GM12878 (cell line): ENCODE results near the gene MTHFD1. TPM values are rescaled to one million over a fixed set of nuclear protein-coding genes. Genes with fewer than 3 reads are reported as not detected.

ENCODE experiments used
- EED ChIP-seq: sonication (generic); IDR thresholded peaks from 2 replicates; pipeline ENCODE4 v1.6.1; 2016; ENCODE audit warnings: antibody characterized with exemption, low read depth
- EGR1 ChIP-seq, 2 experiments: IDR thresholded peaks; 1 replicate in 1 of 2; 2 replicates in 1 of 2; pipeline ENCODE4 v1.6.1; 2011 to 2012; ENCODE audit warnings: low read depth in 2 of 2, low read length in 2 of 2, borderline replicate concordance in 1 of 2, mild to moderate bottlenecking in 1 of 2, moderate library complexity in 1 of 2
- ETV6 ChIP-seq, 2 experiments: fragments of 450-650 bp in 1 of 2; IDR thresholded peaks in 1 of 2; conservative IDR thresholded peaks in 1 of 2; 2 replicates each; pipeline ENCODE4 v1.6.1; 2014; ENCODE audit warnings: antibody characterized with exemption in 1 of 2, borderline replicate concordance in 1 of 2, low read depth in 1 of 2, mild to moderate bottlenecking in 1 of 2, moderate library complexity in 1 of 2
- NBN ChIP-seq: fragments of 450-650 bp; IDR thresholded peaks from 2 replicates; pipeline ENCODE4 v1.6.1; 2016
- NFYA ChIP-seq: IDR thresholded peaks from 2 replicates; pipeline ENCODE4 v1.6.1; 2011; ENCODE audit warnings: low read depth, mild to moderate bottlenecking, low read length, improper control_type of control experiment, borderline replicate concordance
- NR2C1 ChIP-seq: fragments of 450-650 bp; IDR thresholded peaks from 2 replicates; pipeline ENCODE4 v1.6.1; 2017; ENCODE audit warnings: antibody characterized with exemption, mild to moderate bottlenecking, moderate library complexity
- SP1 ChIP-seq: IDR thresholded peaks from one replicate; pipeline ENCODE4 v1.6.1; 2011; ENCODE audit warnings: low read depth, low read length
- STAT3 ChIP-seq: IDR thresholded peaks from 2 replicates; pipeline ENCODE4 v1.6.1; 2011; ENCODE audit warnings: low read depth, low read length, improper control_type of control experiment
- SUZ12 ChIP-seq: fragments of 200-600 bp; sonication (generic); IDR thresholded peaks from one replicate; pipeline ENCODE4 v1.6.1; 2018; ENCODE audit warnings: antibody characterized with exemption, mild to moderate bottlenecking; ENCODE audit not compliant: unreplicated experiment
- TCF12 ChIP-seq: IDR thresholded peaks from 2 replicates; pipeline ENCODE4 v1.6.1; 2011; ENCODE audit warnings: low read depth, mild to moderate bottlenecking, low read length
- ZSCAN29 ChIP-seq: fragments of 450-650 bp; IDR thresholded peaks from 2 replicates; pipeline ENCODE4 v1.6.1; 2017; ENCODE audit warnings: mild to moderate bottlenecking, moderate library complexity
- polyA plus RNA-seq, 11 experiments: library from polyadenylated mRNA; depleted of rRNA in 4 of 11; unstranded in 6 of 11; stranded (reverse) in 5 of 11; fragments of >200 nt; fragmentation: Nextera tagmentation in 4 of 11; fragmentation: Illumina TruSeq in 1 of 11; extraction: Ambion mirVana in 4 of 11; extraction: Trizol in 1 of 11; gene quantifications; 1 replicate in 1 of 11; 2 replicates in 10 of 11; pipeline versions ENCODE4 v1.2.1 to v1.2.3, GENCODE V29; 2011 to 2016; ENCODE audit warnings: inconsistent platforms in 2 of 11, missing spikeins in 2 of 11, low read depth in 1 of 11
- total RNA-seq, 4 experiments: library from RNA; depleted of rRNA in 3 of 4; stranded (reverse); fragments of >200 nt in 3 of 4; fragmentation: Illumina TruSeq in 1 of 4; extraction: Trizol in 1 of 4; gene quantifications; 2 replicates each; pipeline versions ENCODE4 v1.2.1 to v1.2.3, GENCODE V29; 2013 to 2021
- TF ChIP-seq, protein P1 (sequence below): IDR thresholded peaks from 2 replicates; pipeline ENCODE4 v1.6.1; 2012; ENCODE audit warnings: improper control_type of control experiment, low read depth, low read length; ENCODE audit not compliant: insufficient replicate concordance
- TF ChIP-seq, protein P2 (sequence below): IDR thresholded peaks from 2 replicates; pipeline ENCODE4 v1.6.1; 2012; ENCODE audit warnings: low read depth, low read length, improper control_type of control experiment
- TF ChIP-seq, protein P3 (sequence below): fragments of 450-650 bp; formaldehyde crosslinking; IDR thresholded peaks from 2 replicates; pipeline ENCODE4 v1.4.0; 2022; ENCODE audit warnings: mild to moderate bottlenecking, moderate library complexity
- TF ChIP-seq, protein P4 (sequence below): IDR thresholded peaks from 2 replicates; pipeline ENCODE4 v1.6.1; 2012; ENCODE audit warnings: mild to moderate bottlenecking, low read depth, low read length

The MTHFD1 gene
- total and polyA plus RNA-seq, 10 of the 15 experiments (the other 5 are each of a cell fraction or from before 2014, with no cell fraction given) = 99.3 to 310 (median 173) TPM

DNA sequence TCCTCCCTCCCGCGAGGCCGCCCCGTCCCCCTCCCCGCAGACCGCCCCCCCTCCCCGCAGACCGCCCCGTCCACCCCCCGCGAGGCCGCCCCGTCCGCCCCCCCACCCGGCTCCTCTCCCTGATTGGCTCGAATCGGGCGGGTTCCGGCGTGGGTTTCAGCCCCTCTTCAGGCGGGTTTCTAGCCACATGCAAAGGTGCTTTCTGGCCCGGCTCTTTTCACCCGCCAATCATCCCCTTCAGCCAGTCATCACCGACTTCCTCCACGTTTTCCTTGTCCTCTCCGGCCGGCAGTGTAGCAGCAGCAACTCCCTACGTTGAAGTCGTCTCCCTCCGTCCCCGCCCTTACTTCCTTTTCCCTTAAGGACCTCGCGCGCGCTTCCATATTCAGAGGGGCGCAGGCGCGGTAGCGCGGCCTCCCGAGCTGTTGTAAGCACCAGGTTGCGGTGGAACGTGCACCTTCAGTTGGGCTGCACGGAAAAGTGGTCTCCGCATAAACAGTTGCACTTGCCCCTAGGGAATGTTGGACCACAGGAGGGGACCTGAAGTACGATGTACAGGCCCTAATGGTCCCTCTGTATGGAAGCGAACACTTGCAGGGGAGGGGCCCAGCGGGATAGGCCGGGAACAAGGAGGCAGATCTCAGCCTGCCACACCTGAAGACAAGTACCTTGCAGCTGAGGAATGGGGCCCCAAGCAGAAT is 49.4 kb upstream of the MTHFD1 start (continued):
- TF ChIP-seq, protein P1, sequence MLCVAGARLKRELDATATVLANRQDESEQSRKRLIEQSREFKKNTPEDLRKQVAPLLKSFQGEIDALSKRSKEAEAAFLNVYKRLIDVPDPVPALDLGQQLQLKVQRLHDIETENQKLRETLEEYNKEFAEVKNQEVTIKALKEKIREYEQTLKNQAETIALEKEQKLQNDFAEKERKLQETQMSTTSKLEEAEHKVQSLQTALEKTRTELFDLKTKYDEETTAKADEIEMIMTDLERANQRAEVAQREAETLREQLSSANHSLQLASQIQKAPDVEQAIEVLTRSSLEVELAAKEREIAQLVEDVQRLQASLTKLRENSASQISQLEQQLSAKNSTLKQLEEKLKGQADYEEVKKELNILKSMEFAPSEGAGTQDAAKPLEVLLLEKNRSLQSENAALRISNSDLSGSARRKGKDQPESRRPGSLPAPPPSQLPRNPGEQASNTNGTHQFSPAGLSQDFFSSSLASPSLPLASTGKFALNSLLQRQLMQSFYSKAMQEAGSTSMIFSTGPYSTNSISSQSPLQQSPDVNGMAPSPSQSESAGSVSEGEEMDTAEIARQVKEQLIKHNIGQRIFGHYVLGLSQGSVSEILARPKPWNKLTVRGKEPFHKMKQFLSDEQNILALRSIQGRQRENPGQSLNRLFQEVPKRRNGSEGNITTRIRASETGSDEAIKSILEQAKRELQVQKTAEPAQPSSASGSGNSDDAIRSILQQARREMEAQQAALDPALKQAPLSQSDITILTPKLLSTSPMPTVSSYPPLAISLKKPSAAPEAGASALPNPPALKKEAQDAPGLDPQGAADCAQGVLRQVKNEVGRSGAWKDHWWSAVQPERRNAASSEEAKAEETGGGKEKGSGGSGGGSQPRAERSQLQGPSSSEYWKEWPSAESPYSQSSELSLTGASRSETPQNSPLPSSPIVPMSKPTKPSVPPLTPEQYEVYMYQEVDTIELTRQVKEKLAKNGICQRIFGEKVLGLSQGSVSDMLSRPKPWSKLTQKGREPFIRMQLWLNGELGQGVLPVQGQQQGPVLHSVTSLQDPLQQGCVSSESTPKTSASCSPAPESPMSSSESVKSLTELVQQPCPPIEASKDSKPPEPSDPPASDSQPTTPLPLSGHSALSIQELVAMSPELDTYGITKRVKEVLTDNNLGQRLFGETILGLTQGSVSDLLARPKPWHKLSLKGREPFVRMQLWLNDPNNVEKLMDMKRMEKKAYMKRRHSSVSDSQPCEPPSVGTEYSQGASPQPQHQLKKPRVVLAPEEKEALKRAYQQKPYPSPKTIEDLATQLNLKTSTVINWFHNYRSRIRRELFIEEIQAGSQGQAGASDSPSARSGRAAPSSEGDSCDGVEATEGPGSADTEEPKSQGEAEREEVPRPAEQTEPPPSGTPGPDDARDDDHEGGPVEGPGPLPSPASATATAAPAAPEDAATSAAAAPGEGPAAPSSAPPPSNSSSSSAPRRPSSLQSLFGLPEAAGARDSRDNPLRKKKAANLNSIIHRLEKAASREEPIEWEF = no peak
- TF ChIP-seq, protein P2, sequence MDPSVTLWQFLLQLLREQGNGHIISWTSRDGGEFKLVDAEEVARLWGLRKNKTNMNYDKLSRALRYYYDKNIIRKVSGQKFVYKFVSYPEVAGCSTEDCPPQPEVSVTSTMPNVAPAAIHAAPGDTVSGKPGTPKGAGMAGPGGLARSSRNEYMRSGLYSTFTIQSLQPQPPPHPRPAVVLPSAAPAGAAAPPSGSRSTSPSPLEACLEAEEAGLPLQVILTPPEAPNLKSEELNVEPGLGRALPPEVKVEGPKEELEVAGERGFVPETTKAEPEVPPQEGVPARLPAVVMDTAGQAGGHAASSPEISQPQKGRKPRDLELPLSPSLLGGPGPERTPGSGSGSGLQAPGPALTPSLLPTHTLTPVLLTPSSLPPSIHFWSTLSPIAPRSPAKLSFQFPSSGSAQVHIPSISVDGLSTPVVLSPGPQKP = no peak
- peak in 1 of 2 experiments; percentile 47; a peak in 1 of 4 replicates for TF ChIP-seq ETV6 (conservative IDR thresholded peaks at IDR 0.05 in 1 of 2, IDR thresholded peaks at IDR 0.05 in 1 of 2; ENCODE audit: borderline replicate concordance in 1 of 2, low read depth in 1 of 2)
- no peak for TF ChIP-seq STAT3
- no peak for TF ChIP-seq ZSCAN29
- TF ChIP-seq NBN = peak; percentile 59; the same call in 1 of the 2 replicates
- TF ChIP-seq NR2C1 = no peak
- peak in 1 of 2 experiments; percentile 2; a peak in 1 of 3 replicates for TF ChIP-seq EGR1 (IDR thresholded peaks at IDR 0.05; ENCODE audit: borderline replicate concordance in 1 of 2, low read depth in 2 of 2, low read length in 2 of 2)
- no peak for TF ChIP-seq TCF12
- TF ChIP-seq, protein P3, sequence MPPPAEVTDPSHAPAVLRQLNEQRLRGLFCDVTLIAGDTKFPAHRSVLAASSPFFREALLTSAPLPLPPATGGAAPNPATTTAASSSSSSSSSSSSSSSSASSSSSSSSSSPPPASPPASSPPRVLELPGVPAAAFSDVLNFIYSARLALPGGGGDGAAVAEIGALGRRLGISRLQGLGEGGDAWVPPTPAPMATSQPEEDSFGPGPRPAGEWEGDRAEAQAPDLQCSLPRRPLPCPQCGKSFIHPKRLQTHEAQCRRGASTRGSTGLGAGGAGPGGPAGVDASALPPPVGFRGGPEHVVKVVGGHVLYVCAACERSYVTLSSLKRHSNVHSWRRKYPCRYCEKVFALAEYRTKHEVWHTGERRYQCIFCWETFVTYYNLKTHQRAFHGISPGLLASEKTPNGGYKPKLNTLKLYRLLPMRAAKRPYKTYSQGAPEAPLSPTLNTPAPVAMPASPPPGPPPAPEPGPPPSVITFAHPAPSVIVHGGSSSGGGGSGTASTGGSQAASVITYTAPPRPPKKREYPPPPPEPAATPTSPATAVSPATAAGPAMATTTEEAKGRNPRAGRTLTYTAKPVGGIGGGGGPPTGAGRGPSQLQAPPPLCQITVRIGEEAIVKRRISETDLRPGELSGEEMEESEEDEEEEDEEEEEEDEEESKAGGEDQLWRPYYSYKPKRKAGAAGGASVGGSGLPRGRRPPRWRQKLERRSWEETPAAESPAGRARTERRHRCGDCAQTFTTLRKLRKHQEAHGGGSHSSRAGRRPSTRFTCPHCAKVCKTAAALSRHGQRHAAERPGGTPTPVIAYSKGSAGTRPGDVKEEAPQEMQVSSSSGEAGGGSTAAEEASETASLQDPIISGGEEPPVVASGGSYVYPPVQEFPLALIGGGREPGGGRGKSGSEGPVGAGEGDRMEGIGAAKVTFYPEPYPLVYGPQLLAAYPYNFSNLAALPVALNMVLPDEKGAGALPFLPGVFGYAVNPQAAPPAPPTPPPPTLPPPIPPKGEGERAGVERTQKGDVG (CRISPR knock-in tag) = no peak
- no peak for TF ChIP-seq NFYA
- peak; percentile 74; the same call in 1 of the 2 replicates for TF ChIP-seq EED
- TF ChIP-seq, protein P4, sequence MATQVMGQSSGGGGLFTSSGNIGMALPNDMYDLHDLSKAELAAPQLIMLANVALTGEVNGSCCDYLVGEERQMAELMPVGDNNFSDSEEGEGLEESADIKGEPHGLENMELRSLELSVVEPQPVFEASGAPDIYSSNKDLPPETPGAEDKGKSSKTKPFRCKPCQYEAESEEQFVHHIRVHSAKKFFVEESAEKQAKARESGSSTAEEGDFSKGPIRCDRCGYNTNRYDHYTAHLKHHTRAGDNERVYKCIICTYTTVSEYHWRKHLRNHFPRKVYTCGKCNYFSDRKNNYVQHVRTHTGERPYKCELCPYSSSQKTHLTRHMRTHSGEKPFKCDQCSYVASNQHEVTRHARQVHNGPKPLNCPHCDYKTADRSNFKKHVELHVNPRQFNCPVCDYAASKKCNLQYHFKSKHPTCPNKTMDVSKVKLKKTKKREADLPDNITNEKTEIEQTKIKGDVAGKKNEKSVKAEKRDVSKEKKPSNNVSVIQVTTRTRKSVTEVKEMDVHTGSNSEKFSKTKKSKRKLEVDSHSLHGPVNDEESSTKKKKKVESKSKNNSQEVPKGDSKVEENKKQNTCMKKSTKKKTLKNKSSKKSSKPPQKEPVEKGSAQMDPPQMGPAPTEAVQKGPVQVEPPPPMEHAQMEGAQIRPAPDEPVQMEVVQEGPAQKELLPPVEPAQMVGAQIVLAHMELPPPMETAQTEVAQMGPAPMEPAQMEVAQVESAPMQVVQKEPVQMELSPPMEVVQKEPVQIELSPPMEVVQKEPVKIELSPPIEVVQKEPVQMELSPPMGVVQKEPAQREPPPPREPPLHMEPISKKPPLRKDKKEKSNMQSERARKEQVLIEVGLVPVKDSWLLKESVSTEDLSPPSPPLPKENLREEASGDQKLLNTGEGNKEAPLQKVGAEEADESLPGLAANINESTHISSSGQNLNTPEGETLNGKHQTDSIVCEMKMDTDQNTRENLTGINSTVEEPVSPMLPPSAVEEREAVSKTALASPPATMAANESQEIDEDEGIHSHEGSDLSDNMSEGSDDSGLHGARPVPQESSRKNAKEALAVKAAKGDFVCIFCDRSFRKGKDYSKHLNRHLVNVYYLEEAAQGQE = no peak
- TF ChIP-seq SUZ12 = no peak
- TF ChIP-seq SP1 = peak; percentile 84
